Fibroblast of gingiva (primary cell): ENCODE measurements around the gene TFB2M.

ENCODE experiments used
- DNase-seq: peaks from one replicate; pipeline ENCODE4 v3.0.0-alpha.2; 2011; ENCODE audit warnings: low read depth

Gene TFB2M

DNA sequence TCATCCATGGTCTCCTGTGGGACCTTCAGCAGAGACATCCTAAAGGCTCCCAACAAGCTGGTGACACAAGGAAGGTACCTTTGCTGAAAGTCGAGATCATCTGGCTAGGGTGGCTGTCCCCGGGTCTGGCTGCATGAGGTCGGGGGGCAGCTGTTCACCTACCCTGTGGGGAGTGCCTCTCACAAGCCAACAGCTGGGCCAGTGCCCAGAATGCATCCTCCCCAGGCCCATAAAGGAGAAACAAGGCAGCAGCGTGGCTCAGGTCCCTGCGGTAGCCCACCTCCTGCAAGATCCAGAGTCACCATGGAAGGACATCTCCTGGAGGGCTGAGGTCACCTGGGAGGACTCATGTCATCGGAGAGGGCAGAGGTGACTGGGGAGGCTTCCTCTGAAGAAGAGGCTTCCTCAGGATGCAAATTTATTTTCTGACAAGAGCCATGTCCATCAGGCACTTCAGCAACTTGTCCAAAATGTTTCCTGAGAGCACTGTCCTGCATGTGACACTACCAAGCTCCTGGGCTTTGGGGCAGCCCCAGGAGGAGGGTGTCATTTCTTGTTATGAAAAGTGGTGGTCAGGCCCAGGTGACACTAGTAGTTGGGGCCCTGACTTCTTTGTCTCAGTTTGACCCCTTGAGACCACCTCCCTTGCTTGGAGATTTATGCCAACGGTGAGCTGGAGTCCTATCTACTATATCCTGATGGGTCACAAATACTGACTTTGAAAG lies 52.3 kb downstream of the TFB2M start:
- DNase-seq, result no peak

DNA sequence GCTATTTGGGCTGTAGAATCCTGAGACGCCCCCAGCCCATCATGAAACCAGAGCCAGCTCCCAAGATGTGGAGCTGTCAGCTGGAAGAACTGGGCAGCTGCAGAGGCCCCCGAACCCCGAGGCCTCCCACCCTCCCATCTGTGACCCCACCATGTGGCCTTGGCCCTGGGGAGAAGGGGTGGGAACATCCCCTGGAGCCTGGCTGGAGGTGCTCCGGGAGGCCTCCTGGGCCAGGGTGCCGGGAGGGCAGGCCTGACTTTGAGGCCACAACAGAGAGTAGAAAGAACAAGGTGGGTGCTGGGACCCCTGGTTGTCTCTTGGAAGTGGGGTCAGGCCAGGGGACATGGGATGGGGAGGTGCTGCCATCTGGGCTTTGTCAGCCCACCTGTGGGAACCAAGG lies 53.0 kb downstream of the TFB2M start:
- DNase-seq, result no peak

DNA sequence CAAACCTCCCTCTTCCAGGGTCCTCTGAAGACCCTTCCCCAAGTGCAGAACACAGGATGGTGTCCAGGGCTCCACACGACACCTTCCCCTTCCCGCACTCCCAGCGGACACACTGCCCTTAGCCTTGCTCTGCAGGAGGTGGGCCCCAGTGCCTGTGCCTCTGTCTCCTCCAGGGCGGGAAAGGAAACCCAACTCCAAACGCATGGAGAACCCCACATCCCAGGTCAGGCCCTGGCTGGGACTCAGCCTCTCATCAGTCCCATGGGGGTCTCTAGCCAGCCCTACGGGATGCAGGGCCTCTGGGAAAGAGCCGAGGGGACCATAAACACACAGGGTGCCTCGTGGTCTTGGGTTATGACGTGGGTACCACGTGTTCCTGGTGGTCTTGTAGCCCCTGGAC lies 53.4 kb downstream of the TFB2M start:
- no peak for DNase-seq

DNA sequence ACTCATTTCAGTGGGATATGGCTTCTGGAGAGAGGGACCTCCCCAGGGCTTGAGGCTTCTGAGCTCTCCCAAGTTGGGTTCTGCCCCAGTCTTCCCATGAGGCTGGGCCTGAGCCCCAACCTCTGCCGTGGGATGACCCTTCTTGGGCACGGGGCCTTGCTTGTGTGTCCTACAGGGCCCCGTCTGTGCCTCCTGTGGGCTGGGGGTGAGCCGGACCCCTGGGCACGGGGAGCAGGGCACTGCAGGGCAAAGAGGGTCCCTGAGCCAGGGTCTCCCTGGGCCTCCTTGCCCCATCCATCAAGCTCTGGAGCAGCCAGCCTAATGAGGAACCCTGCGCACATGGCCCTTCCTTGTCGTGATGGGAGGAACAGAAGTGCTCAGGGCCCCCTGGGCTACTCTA lies 53.8 kb downstream of the TFB2M start:
- DNase-seq, result no peak

DNA sequence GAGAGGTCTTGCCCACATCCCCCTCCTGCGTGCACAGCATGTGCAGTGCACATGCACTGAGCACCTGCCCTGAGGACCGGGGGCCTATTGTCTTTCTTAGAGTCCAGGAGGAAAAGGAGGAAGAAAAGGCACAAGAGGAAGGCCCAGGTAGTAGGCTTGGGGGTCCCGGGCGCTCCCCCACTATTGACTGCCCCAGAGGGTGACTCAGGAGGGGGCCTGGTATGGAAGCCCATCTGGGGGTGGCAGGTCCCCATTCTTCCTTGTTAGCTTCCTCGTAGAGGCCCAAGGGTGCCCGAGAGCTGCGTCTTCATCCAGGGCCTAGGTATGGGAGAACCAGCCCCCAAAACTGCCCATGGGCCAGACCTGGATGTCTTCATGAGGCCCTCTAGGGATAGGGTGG lies 54.9 kb downstream of the TFB2M start:
- DNase-seq, result no peak

DNA sequence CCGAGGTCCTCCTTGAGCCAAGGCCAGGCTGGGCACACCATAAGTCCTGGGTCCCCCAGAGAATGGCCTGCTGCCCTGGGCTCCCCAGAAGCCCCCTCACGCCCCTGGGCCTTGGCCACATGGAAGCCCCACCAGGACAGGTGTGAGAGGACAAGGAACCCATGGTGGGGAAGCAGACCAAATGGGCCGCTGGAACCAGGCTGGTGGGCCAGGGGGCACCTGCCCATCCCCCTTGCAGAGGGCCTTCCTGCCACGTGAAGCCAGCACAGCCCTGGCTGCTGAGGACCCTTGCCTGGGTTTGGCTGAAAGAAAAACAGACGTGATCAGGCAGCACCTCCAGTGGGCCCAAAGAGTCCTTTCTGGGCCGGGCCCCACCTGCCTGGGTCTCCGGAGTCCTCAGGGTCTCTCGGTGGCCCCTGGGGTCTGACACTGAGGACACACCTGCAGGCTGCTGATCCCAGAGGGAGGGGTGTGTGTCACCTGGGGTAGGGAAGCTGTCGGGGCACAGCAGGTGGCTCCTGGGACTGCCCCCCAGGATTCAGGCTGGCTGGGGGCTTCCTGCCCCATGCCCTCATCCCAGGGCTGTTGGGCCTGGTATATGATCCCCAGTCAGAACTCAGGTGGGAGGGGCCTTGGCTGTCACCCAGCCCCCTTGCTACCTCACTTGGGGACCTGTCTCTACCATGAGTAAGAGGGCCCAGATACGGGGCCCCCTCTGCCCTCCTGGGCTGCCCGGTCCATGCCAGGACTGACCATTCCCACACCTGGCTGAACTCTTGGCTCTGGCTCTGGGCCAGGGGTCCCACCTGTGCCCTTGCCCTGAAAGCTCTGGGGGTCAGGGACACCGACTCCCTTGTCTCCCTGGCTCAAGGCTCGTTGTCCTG lies 55.7 kb downstream of the TFB2M start:
- no peak for DNase-seq

DNA sequence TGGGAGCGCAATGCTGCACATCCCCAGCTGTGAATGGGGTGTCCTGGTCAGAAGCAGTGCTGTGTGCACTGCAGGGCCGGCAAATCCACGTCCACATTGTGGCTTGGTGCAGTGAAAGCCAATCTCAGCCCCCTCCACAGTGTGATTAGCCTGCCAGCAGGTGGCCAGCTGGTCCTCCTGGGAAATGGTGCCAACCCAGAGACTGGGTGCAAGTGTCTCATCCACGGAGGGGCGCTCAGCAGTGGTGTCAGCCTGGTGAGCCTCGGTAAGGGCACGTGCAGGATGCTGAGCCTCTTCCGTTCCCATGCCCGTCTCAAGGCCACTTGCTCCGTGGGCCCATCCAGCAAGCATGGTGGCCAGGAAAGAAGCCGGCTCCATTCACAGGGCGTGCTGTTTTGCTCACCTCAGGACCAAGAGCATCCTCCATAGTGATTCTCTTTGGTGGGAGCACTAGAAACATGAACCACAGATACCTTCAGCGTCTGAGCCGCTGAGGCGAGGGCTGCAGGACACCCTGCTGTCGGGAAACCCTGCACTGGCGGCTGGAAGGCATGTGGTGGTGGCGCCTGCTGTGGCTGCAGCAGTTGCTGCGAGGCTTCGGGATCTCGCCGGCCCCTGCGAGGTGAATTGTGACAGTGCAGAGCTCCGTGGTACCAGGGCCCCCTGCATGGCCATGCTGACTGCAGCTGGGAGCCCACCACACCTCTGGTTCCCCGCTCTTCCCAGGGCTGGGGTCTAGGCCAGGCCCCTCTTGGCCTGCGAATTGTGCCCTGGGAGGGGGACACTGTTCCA lies 57.0 kb downstream of the TFB2M start:
- DNase-seq, result no peak

DNA sequence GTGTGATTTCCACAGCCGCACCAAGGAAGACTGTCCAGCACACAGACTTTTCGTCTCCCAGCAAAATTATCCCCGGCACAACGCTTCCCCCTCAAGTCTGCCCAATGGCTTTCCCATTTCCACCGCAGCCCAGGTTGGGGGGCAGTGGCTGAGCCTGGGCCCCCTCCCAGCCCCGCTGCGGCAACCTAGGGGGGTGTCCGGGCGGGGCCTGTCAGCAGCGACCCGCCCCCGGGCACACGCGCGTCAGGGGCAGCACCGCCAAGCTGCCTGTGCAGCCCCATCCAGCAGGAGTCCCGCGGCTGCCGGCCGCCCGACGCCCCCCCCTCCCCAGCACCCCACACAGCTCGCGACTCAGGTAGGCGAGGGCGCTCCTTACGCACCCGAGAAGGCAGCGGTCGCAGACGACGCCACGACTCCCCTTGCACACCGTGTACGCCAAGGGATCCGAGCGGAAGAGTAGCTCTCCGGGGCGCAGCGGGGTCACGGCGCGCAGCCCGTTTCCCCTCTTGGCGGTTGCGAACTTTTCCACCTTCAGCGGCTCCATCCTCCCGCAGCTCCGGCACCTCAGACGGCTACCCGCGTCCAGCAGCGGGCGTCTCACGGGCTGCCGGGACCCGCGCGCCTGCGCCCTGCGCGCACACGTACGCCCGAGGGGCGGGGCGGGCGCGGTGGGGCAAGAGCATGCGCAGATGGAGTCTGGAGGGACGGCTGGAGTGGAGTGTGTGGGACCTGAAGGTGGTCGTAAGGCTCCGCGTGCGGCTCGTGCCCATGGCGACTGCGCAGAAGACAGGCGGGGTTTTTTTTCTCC lies 59.2 kb downstream of the TFB2M start, which contains the start of gene SMYD3:
TSS of gene SMYD3 (minus strand) at position 606 of the 808 bp plus-strand sequence.
- peak; percentile 67 for DNase-seq

DNA sequence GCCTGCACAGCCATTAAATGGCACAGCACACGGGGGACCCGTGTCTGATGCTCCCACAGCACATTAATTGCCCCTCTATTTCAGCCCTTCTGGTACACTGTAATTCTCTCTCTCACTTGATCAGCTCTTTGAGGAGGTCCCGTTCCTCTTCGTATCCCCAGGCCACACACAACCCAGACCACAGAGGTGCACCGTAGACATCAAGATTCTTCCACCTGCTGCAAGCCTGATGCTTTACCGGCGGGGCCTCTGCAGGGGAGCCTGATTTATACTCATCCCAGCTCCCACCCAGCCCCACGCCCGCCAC lies 59.7 kb downstream of the TFB2M start:
- no peak for DNase-seq

DNA sequence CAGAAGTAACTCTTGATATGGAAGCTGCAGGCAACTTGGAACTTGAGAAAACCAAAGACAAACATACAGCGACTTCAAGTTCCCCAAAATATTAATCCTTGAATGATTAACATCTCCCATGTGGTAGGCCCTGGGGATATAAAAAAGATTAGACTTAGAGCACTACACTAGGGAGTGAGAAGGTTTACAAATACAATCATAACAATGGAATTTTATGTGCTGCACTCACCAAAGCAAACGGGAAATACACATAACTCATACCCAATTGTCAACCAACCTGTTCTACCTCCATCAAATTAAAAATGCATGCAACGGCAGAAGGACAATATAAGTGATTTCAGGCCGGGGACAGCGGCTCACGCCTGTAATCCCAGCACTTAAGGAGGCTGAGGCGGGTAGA lies 62.7 kb downstream of the TFB2M start:
- DNase-seq, result no peak

DNA sequence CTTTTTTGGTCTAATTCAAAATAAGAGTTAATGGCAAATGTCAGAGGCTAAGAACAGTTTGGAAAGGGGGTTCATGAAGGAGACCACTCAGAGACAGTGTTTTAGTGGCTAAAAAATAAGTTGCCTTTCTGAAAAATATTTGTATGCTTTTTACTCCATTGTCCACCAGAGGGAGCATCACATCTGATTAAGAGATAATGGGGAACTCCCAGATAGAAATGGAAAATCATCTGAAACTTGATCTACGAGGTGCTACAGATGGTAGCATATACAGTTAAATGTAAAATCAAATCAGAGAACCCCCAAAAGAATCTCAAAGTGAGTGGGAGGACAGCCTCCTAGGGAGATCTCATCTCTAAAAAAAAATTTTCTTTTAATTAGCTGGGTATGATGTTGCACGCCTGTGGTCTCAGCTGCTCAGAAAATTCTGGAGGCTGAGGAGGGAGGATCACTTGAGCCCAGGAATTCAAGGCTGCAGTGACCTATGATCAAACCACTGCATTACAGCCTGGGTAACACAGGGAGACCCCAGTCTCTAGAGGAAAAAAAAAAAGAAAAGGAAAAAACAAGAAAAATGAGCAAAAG lies 68.6 kb downstream of the TFB2M start:
- DNase-seq, result peak; percentile 67

DNA sequence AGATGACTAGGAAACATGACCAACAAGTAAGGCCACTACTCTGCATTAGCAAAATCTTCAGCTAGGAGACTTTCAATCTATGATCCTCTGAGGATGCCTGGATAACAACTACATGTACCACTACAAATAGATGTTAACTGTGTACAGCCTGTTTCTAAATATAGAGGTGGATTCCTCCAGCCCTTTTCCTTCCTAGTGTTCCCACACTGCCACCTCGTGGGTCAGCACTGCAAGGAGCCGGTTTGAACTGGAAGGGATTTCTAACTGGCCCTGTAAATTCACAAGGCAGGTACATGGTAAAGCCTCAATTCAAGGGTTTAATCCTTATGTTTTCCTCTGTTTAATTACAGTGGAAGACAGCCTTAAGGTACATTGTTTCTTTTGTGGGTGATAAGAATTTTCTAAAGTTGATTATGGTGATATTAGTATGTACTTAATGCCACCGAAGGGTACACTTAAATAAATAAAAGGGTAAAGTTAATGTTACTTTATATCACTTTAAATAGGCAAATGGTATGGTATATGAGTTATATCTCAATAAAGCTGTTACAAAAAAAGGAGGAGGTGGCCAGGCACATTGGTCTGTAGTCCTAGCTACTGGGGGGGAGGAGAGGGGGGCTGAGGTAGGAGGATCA lies 73.3 kb downstream of the TFB2M start:
- DNase-seq, result peak; percentile 61

DNA sequence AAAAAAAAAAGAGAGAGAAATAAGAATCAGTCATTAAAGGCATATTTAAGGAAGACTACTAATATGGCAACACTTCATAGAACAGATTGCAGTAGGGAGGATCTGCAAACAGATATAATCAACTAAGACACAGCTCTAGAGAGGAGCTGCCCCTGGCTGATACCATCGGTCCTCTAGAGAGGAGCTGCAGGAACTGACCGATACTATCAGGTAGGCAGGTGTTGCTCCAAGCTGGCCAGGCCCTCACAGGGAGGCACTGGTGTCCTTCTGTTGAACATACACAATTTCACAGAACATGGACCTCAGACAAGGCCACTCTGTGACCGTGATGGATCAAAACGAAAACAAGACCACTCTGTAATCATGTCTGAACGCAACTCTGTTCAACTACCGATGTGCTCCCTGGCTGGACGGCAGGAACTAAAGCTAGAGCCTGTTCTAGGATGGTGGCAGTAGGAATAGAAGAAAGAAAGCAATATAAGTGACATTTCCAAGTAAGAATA lies 74.5 kb downstream of the TFB2M start:
- DNase-seq, result no peak
